ENCODE results near the gene H6PD. TPM values are rescaled to one million over a fixed set of nuclear protein-coding genes. Genes with fewer than 3 reads are reported as not detected.

Gene H6PD
- total and polyA plus RNA-seq, 2 donors (not counting 3 experiments of a cell fraction or from before 2014, with no cell fraction given), result 24.5 to 29.0 TPM

DNA sequence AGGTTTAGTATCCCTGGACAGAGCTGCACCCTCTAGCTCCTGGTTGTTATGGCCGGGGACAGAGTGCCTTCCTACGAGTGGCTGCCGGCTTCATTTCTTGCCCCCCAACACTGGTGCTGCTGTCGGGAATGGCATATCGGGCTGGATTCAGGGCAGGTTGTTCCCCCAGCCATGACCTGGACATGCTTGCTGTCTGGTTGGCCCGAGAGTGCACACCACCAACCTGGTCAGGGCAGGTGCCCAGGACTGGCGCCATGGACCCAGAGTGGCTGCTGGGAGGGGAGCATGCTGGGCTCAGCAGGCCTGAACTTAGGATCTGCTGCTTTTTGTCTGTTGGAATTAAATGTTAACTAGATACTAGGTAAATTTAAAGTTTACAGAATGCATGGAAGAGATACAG lies 21.8 kb downstream of the H6PD start:
- Histone ChIP-seq H3K27me3 (ENCODE audit: control insufficient read depth in 2 of 2, insufficient read depth in 2 of 2, low read length in 2 of 2) (no peaks in the 10 kb centered on the region), H3K4me3 (replicated peaks in 1 of 3; ENCODE audit: insufficient read depth in 1 of 3, low read depth in 1 of 3, low read length in 3 of 3) (no peak overlapping the region), H3K9me1 (replicated peaks; ENCODE audit: control insufficient read depth, extremely low read depth, insufficient read depth, low read length) (no peaks in the 10 kb centered on the region), H3K4me1 (ENCODE audit: control insufficient read depth, extremely low read depth, insufficient read depth, low read length) (no peaks in the 10 kb centered on the region), H3K36me3 (ENCODE audit: control insufficient read depth in 2 of 2, extremely low read depth in 1 of 2, insufficient read depth in 2 of 2, low read length in 2 of 2) (no peaks in the 10 kb centered on the region), H3K4me2 (ENCODE audit: insufficient read depth, low read length) (no peak overlapping the region), H4K20me1 (replicated peaks; ENCODE audit: control insufficient read depth, extremely low read depth, insufficient read depth, low read length) (no peaks in the 10 kb centered on the region), H3K9me3 (replicated peaks; ENCODE audit: control insufficient read depth, insufficient read depth, low read length) (no peaks in the 10 kb centered on the region), H2AFZ (ENCODE audit: low read depth, low read length) (no peak overlapping the region), H3K27ac (ENCODE audit: insufficient read depth, low read depth, low read length) (no peak overlapping the region), H3K9ac (replicated peaks; ENCODE audit: extremely low read depth, insufficient read depth, low read length) (no peak overlapping the region), H3K79me2 (ENCODE audit: control insufficient read depth, insufficient read depth, low read length) (peaks cover 21% of the 10 kb centered on the region)
- intact Hi-C loops (cut with micrococcal nuclease), result no loop called here
- BruUV-seq (replicated peaks), result no TSS peak
- CTCF ChIA-PET, result interaction anchor here (0.6 to 1.8 kb wide), 6 partner anchors 8 to 235 kb away, joined by 3 to 7 read pairs (median 4); partner anchors contain the start of gene H6PD
- TF ChIP-seq EZH2 (IDR thresholded peaks at IDR 0.05; ENCODE audit: borderline replicate concordance, low read depth, low read length, severe bottlenecking) (no peak), POLR2AphosphoS5 (IDR thresholded peaks at IDR 0.05; ENCODE audit: insufficient read depth, low read depth, low read length) (no peak), FOS (IDR thresholded peaks at IDR 0.05; ENCODE audit: borderline replicate concordance, insufficient read depth, low read length) (no peak), GATA2 (IDR thresholded peaks at IDR 0.05; ENCODE audit: insufficient read depth, insufficient read length, low read depth, low read length) (no peak), POLR2A (IDR thresholded peaks at IDR 0.05; ENCODE audit: low read depth, low read length) (no peak), JUN (IDR thresholded peaks at IDR 0.05; ENCODE audit: borderline replicate concordance, insufficient read depth, insufficient read length, low read depth) (no peak), MYC (IDR thresholded peaks at IDR 0.05; ENCODE audit: low read depth, low read length) (no peak), CTCF (IDR thresholded peaks at IDR 0.05; ENCODE audit: extremely low read depth in 1 of 2, insufficient read depth in 1 of 2, low read depth in 1 of 2, low read length in 2 of 2) (no peak)
- TF ChIP-seq, protein P1, sequence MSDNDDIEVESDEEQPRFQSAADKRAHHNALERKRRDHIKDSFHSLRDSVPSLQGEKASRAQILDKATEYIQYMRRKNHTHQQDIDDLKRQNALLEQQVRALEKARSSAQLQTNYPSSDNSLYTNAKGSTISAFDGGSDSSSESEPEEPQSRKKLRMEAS (IDR thresholded peaks at IDR 0.05; ENCODE audit: insufficient read depth, insufficient read length), result no peak
- FAIRE-seq, result no peak
- POLR2A ChIA-PET, result interaction anchor here (0.5 kb wide), 1 partner anchor 33 kb away, joined by 4 read pairs; no protein-coding TSS in a partner anchor
- dilution Hi-C loops (cut with MboI; ENCODE audit: extremely low pct_ligation_motif_present, low sequenced_read_pairs), result no loop called here
- DNase-seq (ENCODE audit: low read depth, low spot score), result no peak
